Measurements from ENCODE around the gene SCN2B.

The SCN2B gene

DNA sequence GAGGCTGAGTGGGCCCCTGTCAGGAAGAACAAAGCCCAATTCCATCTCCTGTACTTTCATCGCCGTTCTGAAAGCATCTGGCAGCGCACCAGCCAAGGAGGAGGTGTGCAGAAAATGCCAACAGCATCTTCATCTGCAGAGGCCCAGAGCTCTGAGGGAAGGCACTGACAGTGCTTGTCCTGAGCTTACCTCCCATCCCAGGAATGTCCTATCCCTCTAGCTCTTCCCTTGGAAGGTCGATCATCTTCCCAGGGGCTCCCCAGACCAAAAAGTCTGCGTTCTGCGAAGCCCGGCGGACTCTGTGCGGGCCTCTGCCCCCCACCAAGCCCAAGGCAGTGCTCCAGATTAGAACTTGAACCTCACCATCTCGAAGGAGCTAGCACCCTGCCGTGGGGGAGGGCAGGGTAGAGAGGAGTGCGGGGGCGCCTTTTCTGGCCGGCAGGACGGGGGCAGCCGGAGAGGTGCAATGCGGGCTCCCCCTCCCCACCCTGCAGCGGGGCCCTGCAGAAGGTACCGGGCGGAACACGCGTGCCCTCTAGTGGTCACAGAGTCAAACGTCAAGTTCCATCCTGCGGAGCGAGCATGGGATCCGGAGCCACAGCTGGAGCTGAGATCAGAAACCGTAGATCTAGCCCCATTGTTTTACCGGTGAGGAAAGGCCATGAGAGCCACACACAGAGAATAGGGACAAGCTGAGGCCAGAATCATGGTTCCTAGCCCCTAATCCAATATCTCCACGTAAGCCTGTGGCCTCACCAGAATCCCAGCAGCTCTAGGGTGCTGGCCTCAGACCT, 5.0 kb downstream of the SCN2B start:
- no peak for DNase-seq

DNA sequence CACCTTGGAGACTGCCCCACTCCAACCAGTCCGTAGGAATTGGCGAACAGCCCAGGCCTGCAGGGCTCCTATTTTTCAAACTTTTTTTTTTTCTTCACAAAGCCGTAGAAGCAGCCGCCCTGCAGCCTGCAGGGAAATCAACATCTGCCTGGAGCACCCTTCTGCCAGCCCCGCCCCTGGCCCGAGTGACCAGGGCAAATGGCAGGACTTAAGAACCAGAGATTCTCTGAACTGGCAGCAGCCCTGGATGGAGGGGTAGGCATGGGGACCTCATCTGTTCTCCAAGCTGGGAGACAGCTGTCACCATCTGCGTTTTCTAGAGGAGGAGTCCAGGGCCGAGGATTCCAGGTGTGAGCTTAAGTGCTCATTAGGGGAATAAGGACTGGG, 5.6 kb downstream of the SCN2B start:
- no peak for DNase-seq

DNA sequence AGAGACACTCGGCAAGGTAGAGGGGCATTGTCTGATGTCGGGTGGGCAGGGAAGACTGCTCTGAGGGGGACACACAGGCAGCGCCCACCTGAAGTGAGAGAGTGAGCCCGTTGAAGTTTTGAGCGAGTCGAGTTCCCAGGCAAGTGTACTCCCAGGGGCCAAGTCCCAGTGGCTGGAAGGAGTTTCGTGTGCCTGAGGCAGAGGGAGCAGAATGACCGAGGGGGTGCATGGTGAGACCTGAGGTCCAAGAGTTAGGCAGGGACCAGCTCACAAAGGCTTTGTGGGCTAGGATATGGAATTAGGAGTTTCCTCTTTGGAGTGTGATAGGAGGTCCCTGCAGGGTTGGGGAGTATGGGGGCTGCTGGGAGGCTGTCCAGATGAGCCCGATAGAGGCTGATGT, 6.2 kb downstream of the SCN2B start:
- no peak for DNase-seq

DNA sequence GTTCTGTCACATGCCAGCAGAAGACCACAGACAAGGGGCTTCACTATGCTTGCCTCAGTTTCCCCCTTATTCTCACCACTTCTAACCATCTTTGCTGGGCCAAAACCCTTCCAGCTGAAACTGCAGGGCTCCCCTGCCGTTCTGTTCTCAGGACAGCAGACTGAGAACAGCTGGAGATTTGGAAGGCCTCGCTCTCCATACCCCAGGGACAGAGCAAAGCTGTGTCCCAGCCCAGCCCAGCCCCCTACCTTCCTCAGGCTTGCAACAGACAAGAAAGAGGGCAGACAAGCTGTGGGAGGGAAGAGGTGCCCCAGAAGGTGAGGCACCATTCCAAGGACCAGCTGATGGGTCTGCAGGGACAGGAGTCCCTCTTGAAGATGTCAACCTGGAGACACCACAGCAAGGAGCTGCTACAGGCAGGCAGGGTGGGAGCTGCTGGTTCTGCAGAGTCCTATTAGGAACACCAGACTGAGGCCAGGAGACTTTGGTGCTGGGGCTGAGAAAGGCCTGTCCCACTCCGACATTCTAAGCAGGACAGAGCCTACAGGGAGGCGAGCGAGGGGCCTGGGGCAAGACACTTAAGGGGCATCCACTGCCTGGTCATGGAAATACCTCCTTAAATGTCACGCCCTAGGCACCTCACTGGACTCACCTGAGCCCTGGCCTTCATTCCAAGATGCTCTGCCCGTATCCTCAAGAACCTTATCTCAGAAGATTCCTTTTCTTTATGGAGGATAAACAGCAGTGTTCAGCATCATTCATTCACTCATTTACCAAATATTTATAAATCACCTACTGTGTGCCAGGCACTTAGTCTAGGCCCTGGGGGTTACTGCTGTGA, 6.9 kb downstream of the SCN2B start:
- DNase-seq = no peak

DNA sequence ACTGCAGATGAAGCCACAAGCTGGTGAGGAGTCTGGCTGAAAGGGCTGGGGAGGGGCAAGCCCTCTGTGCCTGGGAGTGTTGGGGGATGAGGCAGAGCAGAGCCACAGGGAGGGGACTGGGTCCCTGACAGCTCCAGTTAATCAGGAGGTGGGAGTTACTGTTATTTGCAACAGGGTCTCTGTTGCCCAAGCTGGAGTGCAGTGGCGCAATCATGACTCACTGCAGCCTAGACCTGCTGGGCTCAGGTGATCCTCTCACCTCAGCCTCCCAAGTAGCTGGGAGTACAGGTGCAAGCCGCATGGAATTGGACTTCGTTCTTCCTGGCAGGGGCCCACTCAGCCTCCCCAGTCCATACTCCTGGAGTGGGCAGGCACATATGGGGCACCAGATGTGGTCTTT, 7.7 kb downstream of the SCN2B start:
- DNase-seq = no peak

DNA sequence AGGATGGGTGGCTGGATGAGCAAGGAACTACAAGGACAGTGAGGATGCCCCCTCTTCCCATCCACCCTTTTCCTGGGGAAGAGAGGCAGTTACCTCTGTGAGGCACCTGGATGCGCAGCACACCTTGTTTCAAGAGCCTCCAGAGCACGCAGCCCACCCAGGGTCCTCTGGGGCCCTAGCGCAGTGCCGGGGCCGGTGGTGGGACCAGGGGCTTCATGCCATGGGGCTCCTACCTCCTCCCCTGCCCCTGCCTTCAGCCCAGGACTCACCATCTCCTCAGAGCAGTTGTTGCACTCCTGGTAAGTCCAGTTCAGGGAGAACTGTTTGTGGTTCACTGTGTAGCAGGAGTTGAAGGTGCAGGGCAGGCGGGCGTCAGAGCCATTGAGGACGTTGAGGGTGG, 8.1 kb downstream of the SCN2B start:
- DNase-seq = no peak

DNA sequence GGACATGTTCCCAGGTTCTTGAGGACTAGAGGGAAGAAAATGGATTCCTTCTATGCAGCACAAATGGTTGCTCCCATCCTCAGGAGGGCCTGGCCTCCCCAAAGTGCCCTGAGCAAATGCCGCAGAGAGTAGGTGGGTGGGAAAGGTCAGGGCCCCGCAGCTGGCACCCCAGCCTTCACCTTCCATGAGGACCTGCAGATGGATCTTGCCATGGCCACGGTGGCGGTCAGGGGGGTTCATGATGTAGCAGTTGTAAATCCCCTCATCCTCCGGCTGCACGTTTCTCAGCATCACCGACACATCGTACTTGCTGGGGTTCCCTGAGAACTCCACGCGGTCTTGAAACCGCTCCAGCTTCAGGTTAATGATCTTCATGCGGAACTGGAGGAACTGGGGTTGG, 8.5 kb downstream of the SCN2B start:
- no peak for DNase-seq

DNA sequence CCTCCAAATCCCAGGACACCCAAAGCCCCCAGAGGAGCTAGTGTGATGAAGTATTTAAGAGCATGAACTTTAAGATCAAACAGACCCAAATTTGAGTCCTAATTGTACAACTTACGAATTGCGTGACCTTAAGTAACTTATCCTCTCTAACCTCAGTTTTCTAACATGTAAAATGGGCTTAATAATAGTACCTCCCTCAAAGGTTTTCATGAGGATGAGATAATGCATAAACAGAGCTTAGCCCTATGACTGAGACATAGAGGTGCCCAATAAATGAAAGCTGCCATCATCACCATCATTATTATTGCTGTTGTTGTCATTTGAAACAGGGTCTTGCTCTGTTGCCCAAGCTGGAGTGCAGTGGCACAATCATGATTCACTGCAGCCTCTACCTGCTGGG, 9.2 kb downstream of the SCN2B start:
- DNase-seq = no peak

DNA sequence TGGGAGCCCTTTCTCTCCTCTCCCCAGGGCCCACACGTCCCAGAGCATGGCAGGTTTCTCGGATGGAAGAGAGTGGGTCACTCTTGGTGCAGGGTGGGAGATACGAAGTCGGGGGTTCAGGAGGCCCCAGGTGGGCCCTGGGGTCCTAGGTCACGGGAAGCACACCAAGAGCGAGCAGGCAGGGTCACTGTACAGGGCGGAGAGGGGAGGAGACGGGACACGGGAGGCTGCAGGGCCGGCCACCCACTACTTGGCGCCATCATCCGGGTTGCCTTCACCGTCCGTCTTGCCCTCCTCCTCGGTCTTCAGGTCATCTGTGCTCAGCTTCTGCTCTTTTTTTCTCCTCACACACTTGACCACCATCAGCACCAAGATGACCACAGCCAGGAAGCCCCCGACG, 9.8 kb downstream of the SCN2B start:
- DNase-seq = no peak

DNA sequence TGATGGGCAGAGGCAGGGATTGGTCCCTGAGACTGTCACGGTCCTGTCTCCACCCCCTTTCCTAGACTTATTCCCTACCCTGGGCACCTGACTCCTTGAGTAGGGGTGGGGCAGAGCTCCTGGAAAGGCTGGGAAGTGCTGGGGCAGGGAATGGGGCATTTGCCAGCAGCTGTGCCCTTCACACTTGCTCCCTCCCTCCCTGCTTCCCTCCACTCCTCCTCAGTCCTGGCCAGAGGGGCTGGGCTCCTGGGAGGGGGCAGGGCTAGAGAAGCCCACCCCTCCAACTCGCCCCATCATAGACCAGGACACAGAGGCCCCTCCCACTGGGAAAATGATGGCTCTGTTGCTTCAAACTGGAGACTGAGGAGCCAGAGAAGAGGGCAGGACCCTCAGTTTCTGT, 11.6 kb downstream of the SCN2B start:
- DNase-seq = no peak

DNA sequence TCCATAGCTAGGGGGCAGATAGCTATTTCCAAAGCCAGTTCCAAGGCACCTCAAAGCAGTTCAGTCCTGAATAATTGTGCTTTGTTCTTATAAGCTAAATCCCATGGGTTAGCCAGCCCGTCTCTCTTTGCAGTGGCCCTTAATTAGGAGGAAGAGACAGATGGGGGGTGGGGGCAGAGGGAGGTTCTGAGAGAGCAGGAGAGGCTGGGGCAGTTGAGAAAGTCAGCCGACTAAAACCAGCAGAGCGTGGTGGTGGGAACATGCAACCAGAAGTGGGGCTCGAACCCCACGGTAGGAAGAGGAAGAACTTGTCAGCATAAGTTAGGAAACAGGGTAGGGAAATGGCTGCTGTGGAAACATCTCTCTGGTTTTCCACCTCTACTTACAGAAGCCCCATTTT, 12.9 kb downstream of the SCN2B start:
- DNase-seq = no peak

DNA sequence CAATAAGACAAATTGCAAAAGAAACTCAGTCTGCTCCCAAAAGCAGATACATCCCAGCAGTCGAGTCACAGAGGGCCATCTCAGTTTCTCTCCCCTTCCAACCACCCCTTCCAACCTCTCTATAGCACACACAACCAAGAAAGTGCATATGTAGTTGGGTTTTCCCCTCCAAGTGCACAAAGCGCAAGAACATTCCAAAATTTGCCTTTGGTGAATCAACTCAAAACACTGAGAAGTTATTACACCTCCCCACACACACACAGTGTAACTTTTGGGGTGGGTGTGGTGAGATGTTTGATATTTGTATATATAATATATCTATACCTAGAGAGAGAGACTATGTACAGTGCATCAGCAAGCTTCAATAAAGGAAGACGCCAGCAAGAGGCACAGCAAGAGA, 13.6 kb downstream of the SCN2B start:
- DNase-seq = no peak

DNA sequence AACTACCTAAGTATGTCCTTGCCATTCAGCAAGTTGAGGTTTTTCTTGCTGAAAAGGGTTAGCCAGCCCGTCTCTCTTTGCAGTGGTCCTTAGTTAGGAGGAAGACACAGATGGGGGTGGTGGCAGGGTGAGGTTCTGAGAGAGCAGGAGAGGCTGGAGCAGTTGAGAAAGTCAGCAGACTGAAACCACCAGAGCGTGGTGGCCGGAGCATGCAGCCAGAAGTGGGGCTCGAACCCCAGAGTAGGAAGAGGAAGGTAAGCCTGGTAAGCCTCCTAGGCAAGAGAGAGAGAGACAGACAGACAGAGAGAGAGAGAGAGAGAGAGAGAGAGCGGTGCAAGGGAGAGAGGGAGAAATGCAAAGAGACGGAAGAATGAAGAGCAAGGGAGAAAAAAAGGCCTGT, 14.7 kb downstream of the SCN2B start:
- DNase-seq = no peak

DNA sequence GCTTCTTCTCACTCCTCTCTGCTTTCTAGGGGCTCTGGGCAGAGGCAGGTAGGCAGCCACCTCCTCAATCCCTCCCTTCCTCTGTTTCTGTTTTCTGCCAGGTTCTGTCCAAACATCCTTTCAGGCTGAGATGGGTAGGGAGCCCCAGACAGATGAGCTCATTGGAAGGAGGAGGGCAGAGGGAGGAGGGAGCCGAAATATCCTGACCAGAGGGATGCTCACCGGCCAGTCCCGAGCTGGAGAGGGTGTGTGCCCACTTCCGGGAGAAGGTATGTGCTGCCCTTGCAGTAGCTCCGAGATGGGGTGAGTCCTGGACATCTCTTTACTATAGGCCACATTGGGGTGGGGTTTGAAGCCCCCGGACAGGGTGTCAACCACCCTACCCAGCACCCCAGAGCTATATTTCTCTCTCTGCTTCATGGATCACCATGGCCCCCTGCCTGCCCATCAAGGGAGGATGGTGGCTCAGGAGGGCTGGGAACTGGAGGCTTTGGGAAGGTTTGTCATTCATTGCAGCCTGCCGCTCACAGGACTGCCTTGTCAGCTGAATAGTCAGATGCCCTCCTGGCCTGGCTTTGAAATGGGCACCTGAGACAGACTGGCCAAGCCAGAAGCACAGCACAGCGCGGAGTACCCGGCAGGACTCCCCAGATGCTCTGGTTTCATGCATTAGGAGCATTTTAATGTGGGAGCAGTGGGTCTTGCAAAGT, 19.1 kb downstream of the SCN2B start:
- DNase-seq = no peak

DNA sequence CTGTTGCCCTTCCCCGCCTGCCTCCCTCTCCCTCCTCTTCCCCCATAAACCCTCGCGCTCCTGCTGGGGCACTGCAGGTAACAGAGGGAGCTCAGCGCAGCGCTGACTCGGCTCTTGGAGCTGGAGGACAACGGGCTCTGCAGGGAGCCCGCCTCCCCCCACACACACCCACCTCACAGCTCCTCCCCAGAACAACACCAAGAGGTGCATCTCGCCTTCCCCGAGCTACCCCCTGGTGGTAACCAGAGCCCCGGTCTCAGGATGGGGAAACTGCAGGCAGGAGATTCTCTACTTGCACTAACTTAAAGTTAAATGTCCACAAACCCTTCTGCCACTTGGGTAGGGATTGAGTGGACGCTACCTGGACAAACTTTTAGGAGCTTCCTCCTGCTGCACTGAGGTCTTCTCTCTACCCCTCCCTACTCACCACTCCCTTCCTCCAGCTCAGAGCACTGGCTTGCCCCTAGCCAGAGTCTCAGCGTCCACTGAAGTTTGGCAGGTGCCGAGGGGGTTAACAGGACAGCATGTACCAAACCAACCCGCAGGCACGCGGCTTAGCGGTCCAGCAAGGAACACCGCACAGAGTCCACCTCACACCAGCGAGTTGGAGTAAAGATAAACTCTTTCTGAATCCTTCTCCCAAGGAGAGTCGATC, 19.8 kb downstream of the SCN2B start:
- DNase-seq = no peak

DNA sequence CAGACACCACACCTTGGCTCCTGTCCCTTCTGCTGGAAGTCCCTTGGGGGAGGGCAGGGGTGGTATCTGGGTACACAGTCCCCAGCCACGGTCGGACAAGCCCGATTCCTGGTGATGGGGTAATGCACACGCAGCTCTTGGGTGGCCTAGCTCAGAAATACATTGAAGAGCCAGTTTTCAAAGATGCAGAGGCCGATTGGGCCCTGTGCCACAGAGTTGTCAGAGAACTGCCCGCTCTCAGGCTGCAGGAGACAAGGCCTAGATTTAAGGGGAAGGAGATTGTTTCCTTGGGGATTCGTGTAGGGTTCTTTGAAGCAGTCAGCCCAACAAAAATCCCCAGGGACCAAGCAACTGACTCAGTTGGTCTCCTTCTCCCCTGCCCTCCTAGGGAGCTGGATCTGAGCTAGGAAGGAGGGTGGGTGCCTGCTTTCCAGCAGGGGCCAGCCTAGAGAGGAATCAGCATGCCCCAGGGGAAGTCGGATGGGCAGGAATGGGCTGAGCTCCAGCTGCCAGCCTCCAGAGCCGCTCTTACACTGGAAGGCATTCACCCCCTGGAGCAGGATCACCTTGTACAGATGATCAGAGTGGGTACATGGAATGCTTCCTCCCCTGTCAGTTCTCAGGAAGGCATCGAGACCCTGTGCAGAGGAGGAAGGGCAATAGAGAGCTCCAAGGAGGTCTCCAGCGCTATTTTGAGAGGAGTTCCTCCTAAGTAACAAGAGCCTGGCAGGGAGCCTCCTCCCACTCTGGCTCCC, 20.5 kb downstream of the SCN2B start:
- DNase-seq = no peak

DNA sequence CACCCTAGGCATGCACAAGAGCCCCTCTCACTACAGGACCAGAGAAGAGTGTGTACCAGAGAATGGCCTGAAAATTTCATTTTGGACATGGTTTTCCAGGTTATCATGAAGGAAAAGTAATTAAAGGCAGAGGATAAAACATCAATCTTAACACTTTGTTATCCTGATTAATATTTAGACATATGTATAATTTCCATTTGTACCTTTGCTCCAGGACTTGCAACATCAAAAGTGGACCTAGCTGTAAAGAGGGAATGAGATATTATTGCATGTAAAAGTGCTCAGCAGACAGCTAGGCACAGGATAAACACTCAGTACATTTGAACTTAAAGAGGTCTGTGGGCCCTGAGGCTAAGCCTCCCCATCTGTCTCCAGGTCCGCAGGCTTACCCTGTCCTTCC, 21.8 kb downstream of the SCN2B start:
- DNase-seq = no peak

DNA sequence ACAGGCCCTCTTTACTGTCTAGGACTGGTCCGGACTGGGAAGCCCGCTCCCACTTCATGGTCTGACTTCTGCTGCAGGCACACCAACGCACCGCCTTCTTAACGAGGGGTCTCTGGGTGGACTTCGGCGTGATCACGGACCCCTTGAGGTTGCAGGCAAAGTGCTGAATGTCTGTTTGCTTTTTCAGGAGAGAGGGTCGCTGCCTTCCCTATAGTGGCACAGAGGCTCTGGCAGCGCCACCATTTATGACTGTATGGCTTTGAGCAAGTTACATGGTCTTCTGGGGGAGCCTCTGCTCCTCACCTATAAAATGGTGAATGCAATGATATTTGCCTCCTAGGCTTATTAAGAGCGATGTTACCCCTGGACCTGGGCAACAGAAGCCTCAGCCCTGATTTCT, 22.5 kb downstream of the SCN2B start:
- no peak for DNase-seq

DNA sequence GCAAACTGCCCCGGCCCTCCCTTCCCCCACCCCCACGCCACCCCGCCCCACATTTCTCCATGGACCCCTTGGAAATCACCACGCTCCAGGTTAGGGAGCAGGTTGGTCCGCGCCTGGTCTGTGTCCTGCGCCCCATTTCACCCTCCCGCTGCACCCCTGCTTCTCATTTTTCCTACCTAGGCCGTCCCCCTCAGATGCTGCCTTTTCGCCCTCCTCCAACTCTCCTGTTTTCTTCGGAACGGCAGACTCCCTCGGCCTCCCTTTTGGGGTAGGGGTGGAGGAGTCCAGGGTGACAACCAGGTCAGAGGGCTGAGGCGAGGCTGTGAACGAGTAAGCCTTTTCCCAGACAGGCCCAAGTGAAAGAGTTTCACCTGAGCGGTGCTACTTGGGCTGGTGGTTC, 22.9 kb downstream of the SCN2B start:
- DNase-seq = no peak

DNA sequence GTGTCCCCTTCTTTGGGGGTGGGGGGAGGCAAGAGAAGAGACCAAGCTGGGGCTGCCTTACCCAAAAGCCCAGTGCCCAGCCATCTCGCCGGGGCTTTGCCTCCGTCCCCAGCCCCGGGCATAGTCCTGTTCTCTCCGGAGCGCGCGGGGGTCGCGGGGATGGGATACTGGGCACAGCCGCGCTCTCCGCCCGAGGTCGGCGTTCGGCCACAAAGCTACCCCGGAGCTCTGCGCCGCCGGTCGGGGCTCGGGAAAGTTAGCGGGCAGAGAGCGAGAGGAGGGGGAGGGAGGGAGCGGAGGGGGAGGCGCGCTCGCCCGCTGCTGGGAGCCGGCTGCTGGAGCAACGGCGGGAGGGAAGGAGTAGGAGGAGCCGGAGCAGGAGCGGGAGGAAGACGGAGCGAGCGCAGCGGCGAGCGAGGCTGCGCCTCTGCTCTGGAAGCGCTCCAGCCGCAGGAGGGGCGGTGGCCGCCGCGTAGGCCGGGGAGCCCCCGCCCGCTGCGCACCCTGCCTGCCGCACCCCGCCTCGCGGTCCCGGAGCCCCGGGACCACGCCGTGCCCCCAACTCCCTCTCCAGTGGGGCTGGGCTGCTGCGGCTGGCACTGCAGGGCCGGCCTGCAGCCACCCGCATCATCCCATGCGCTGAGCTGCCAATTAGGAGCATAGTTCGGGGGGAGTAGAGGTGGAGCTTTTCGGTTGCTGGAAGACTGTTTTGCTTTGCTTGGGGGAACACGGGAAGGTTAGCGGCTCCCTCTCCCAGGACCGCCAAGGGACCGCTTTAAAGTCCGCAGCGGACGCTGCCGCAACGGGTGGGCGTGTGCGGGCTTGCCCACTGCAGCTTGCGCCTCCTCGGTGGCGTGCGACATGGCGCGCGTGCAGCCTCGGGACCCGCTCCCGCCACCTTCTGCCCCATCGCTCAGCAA, 23.6 kb downstream of the SCN2B start, which contains the start of gene SCN4B:
SCN4B (minus strand) TSS at position 272 of the 920 bp plus-strand sequence; CDS start at position 122, 150 bp downstream.
- DNase-seq = no peak

DNA sequence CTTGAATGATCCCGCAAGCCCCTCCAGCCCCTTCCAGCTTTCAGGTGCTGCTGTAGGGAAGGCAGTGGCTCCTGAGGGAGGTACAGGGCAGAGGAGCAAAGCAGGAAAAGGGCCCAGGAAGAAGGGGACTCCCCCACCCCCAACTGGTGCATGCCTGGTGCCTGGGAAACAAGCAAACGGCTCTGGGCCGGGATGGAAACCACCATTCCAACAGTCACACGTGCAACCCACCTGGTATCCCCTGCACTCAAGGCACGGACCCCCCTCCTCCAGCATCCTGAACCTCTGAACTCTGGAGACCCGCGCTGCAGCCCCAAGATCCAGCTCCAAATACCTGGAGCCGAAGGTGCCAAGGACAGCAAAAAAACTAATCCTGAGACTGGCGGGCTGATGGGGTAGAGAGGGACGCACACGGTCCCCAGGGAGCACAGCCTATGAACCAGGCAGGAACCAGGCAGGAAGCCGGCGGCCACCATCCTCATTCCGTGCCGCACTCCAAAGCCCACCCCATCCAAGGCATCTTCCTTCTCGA, 24.4 kb downstream of the SCN2B start:
- no peak for DNase-seq
